SH-SY5Y (cell line): ENCODE data around the gene JMJD7.

Source experiments
- GATA2 ChIP-seq: IDR thresholded peaks from 2 replicates; pipeline ENCODE4 v1.6.1; 2011; ENCODE audit warnings: mild to moderate bottlenecking, low read depth, low read length
- GATA3 ChIP-seq: IDR thresholded peaks from 2 replicates; pipeline ENCODE4 v1.6.1; 2011; ENCODE audit warnings: low read depth, mild to moderate bottlenecking, low read length, moderate library complexity

- TF ChIP-seq GATA2 (no peak), GATA3 (no peak)
Measured at GRCh38 chr15:41836073-41836472, 8.2 kb downstream of the JMJD7 start.
